ENCODE results near the gene MED10.

Gene MED10

DNA sequence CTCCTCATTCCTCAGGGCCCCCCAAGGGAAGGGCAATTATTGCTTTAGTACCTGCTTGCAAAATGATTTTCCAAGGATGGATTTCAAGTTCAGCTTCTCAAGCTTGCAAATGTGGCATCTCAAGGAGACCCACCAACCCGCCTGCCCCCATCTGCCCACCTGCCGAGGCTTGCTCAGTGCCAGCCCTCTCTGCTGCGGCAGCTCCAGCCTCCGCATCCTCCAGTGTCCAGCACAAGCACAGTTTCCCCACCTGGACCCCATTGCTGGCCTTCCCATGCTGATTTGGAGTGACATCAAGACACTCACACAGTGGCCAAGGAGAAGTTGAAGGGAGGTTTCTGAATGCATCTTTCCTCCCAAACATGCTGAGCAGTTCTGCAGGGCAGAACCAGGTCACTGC is 31.2 kb downstream of the MED10 start:
- TF ChIP-seq, protein P1, sequence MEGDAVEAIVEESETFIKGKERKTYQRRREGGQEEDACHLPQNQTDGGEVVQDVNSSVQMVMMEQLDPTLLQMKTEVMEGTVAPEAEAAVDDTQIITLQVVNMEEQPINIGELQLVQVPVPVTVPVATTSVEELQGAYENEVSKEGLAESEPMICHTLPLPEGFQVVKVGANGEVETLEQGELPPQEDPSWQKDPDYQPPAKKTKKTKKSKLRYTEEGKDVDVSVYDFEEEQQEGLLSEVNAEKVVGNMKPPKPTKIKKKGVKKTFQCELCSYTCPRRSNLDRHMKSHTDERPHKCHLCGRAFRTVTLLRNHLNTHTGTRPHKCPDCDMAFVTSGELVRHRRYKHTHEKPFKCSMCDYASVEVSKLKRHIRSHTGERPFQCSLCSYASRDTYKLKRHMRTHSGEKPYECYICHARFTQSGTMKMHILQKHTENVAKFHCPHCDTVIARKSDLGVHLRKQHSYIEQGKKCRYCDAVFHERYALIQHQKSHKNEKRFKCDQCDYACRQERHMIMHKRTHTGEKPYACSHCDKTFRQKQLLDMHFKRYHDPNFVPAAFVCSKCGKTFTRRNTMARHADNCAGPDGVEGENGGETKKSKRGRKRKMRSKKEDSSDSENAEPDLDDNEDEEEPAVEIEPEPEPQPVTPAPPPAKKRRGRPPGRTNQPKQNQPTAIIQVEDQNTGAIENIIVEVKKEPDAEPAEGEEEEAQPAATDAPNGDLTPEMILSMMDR (IDR thresholded peaks at IDR 0.05; ENCODE audit: low read depth, low read length), result no peak
- H3K4me3 ChIP-seq (ENCODE audit: low read depth, low read length), result no peak overlapping the region

DNA sequence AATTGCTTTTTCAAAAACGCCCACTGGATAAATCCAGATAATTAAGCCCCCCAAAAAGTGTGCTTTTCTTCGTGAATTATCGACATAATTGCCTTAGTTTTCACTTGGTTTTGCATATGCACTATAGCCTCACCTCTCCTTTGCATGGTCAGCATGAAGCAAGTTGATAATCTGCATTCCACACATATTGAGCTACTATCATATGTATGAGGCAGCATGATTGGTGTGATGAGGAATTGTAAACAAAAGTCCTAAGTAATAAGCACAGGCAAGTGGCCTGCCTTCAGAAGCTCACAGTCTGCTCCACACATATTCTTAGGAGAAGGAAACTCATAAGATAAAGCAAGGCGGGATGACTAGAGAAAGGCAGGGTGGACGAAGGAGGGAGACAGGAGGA is 33.8 kb downstream of the MED10 start:
- TF ChIP-seq, protein P1 (IDR thresholded peaks at IDR 0.05; ENCODE audit: low read depth, low read length), result no peak
- no peak overlapping the region for H3K4me3 ChIP-seq (ENCODE audit: low read depth, low read length)

DNA sequence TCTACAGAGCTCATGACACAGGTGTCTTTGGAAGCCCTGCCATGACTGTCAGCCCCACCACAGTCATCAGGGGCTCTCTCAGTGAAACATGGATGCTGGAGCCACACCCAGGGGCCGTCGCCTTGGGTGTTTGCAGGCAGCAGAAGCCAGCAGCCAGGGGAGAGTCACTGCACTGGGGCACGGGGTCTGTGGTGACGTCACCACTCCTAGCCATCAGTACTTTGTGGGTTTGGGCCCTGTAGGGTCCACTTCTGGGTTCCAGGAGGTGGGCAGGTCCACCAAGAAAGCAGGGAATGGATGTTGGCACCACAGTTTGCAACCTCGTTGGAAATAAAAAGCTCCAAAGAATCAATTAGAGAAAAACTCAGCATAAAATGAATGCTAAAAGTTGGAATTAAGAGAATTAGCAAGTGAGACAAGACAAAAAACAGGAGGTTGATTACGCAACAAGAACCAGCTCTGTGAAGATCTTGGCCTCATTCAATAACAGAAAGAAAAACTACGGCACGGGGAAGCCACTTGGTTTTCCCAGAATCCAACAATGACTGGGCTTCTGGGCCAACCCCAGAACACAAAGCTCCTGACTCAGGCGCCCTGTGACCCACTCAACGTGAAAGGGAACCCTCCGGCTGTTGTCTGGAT is 34.3 kb downstream of the MED10 start:
- no peak overlapping the region for H3K4me3 ChIP-seq (ENCODE audit: low read depth, low read length)
- TF ChIP-seq, protein P1 (IDR thresholded peaks at IDR 0.05; ENCODE audit: low read depth, low read length), result no peak

DNA sequence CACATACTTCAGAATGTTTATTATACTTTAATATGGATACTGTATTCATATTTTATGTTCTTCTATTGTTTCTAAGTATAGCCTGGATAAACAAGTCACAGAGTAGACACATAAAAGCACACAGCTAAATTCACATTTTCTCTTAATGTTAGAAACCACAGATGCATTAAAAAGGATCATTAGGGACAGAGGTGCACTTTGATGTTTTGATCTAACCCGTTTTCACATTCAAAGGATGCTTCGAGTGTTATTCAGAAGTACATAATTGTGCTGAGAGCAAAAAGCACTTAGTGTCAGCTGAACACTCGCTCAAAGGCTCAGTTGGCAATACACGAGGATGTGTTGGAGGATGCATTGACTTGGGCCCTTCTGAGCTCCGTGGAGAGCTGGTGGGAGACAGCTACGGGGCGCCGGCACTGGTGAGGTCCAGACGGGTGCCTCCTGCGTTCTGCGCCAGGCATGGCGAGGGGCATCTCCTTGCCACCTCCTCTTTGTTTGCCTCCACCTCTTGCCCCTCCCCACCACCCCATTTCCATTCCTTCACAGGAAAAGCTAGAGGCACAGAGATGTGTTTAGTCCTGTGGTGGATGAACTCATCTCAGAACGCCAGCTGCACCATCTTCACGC is 35.5 kb downstream of the MED10 start:
- TF ChIP-seq, protein P1 (IDR thresholded peaks at IDR 0.05; ENCODE audit: low read depth, low read length), result no peak

GRCh38 chr5:6340100-6340499 is 38.2 kb downstream of the MED10 start:
- TF ChIP-seq, protein P1 (IDR thresholded peaks at IDR 0.05; ENCODE audit: low read depth, low read length), result no peak
- no peak overlapping the region for H3K4me3 ChIP-seq (ENCODE audit: low read depth, low read length)

More for the DNA sequence above, 35.5 kb downstream of the MED10 start:
- no peak overlapping the region for H3K4me3 ChIP-seq (ENCODE audit: low read depth, low read length)

DNA sequence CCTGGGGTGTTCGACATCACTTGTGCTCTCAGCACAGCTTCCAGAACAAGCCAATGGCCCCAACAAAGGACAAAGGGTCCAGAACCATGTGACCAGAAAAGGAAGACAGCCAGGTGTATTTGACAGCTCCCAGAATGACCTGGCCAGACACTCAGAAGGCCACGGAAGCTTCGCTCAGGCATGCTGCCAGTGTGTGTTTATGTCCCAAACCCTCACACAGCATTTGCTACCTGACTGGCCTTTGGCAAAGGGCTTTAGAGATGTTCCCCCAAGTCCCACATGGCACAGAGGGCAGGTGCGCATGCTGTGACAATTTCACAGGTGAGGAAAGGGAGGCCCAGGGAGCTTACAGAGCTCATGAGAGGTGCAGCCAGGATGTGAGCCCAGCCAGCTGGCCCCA is 39.5 kb downstream of the MED10 start:
- H3K4me3 ChIP-seq (ENCODE audit: low read depth, low read length), result no peak overlapping the region
- TF ChIP-seq, protein P1 (IDR thresholded peaks at IDR 0.05; ENCODE audit: low read depth, low read length), result no peak

DNA sequence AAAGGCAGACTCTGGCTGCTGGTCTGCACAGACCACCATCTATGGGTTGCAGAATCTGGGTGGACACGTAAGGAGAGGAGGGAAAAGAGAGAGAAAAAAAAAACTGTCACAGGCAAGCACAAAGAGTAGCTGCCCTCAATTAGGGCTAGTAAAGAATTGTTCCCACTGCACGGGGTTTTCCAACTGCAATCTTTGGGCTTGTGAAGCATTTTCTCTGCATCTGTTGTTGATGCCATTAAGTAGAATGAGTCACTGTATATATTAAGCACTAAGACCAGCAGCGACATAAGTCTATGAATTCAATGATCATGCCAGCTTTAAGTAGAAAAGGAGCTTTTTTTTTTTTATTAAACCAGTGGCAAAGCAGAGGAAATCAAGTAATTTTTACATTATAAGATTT is 40.2 kb downstream of the MED10 start:
- TF ChIP-seq, protein P1 (IDR thresholded peaks at IDR 0.05; ENCODE audit: low read depth, low read length), result no peak
- H3K4me3 ChIP-seq (ENCODE audit: low read depth, low read length), result no peak overlapping the region
